ENCODE results near the gene LRRC38.

LRRC38 gene

DNA sequence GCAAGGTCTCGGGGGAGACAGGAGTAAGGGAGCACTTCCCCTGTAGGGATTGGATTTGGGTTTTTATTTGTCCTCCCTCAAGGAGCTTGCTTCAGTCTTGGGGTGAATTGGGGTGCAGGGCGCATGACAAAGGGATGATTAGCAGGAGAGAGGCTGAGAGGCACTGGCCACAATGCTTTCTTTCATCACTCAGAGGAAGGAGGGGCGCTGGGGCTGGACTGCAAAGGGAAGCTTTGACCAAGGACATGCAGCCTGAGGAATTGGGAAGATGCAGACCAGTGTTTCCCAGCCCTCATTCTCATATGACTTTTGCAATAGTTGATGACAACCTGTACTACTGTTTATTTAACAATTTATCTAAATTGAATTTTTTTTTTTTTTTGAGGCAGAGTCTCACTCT is 35.7 kb upstream of the LRRC38 start:
- TF ChIP-seq, protein P1, sequence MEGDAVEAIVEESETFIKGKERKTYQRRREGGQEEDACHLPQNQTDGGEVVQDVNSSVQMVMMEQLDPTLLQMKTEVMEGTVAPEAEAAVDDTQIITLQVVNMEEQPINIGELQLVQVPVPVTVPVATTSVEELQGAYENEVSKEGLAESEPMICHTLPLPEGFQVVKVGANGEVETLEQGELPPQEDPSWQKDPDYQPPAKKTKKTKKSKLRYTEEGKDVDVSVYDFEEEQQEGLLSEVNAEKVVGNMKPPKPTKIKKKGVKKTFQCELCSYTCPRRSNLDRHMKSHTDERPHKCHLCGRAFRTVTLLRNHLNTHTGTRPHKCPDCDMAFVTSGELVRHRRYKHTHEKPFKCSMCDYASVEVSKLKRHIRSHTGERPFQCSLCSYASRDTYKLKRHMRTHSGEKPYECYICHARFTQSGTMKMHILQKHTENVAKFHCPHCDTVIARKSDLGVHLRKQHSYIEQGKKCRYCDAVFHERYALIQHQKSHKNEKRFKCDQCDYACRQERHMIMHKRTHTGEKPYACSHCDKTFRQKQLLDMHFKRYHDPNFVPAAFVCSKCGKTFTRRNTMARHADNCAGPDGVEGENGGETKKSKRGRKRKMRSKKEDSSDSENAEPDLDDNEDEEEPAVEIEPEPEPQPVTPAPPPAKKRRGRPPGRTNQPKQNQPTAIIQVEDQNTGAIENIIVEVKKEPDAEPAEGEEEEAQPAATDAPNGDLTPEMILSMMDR (IDR thresholded peaks at IDR 0.05; ENCODE audit: insufficient read depth, low read length, poor library complexity, severe bottlenecking) = no peak
- no peak overlapping the region for H3K4me3 ChIP-seq (replicated peaks; ENCODE audit: low read depth, low read length)
- DNase-seq (ENCODE audit: extremely low read depth, insufficient read length) = no peak
- H3K27me3 ChIP-seq (replicated peaks; ENCODE audit: control insufficient read depth, insufficient read depth, low read length) = no peaks in the 10 kb centered on the region; the same call in 1 of the 2 replicates
- H3K36me3 ChIP-seq (ENCODE audit: control insufficient read depth, insufficient read depth, low read length) = no peaks in the 10 kb centered on the region

DNA sequence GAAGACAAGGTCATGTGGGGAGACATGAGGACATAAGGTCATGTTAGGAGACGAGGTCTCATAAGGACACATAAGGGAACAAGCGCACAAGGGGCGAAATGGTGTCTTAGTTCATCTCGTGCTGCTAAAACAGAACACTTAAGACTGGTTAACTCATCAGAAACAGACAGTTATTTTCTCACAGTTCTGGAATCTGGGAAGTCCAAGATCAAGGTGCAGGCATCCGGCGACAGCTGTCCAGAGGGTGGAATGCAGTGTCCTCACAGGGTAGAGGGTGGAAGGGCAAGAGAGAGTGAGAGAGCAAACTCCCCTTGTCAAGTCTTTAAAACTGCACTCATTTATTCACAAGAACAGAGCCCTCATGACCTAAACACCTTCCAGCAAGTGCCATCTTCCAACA is 35.2 kb upstream of the LRRC38 start:
- no peak for DNase-seq (ENCODE audit: extremely low read depth, insufficient read length)

DNA sequence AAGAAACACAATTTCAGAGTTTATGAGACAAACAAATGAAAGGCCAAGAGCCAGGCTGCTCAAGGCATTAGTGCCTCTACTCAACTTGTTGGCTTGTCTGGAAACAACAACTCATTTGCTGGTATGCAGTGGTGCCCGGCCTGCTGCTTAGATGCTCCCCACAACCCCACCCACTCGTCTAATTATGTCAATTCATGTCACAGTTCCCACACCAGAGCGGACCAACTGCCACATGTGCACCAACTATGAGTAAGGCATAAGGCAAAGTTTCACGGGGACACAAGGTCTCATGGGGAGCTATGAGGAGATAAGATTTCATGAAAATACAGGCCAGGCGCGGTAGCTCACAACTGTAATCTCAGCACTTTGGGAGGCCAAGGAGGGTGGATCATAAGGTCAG is 34.5 kb upstream of the LRRC38 start:
- TF ChIP-seq, protein P1 (IDR thresholded peaks at IDR 0.05; ENCODE audit: insufficient read depth, low read length, poor library complexity, severe bottlenecking) = no peak
- no peak for DNase-seq (ENCODE audit: extremely low read depth, insufficient read length)

More for the DNA sequence above, 35.2 kb upstream of the LRRC38 start:
- H3K36me3 ChIP-seq (ENCODE audit: control insufficient read depth, insufficient read depth, low read length) = no peaks in the 10 kb centered on the region
- no peaks in the 10 kb centered on the region; the same call in 1 of the 2 replicates for H3K27me3 ChIP-seq (replicated peaks; ENCODE audit: control insufficient read depth, insufficient read depth, low read length)
- TF ChIP-seq, protein P1 (IDR thresholded peaks at IDR 0.05; ENCODE audit: insufficient read depth, low read length, poor library complexity, severe bottlenecking) = no peak
- no peak overlapping the region for H3K4me3 ChIP-seq (replicated peaks; ENCODE audit: low read depth, low read length)

DNA sequence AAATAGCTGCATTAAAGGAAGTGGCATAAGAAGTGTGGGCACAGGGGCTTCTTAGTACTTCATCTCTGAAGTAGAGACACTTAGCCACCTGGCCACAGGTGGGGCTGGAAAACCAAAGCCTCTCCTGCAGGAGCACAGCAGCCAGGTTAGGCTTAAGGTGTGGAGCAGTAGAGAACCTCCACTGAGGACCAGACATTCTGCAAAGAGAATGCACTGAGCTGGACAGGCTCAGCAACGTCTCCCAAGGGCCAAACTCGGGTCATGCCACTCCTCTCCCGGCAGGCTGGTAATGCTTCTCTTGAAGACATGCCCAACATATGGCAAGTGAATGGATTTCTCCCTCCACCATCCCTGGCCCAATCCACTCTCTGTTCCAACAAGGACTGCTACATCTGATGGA is 33.0 kb upstream of the LRRC38 start:
- DNase-seq (ENCODE audit: extremely low read depth, insufficient read length) = no peak
- TF ChIP-seq, protein P1 (IDR thresholded peaks at IDR 0.05; ENCODE audit: insufficient read depth, low read length, poor library complexity, severe bottlenecking) = no peak
- H3K4me3 ChIP-seq (replicated peaks; ENCODE audit: low read depth, low read length) = no peak overlapping the region

More for the DNA sequence above, 34.5 kb upstream of the LRRC38 start:
- H3K27me3 ChIP-seq (replicated peaks; ENCODE audit: control insufficient read depth, insufficient read depth, low read length) = no peaks in the 10 kb centered on the region; the same call in 1 of the 2 replicates
- no peak overlapping the region for H3K4me3 ChIP-seq (replicated peaks; ENCODE audit: low read depth, low read length)
- no peaks in the 10 kb centered on the region for H3K36me3 ChIP-seq (ENCODE audit: control insufficient read depth, insufficient read depth, low read length)

DNA sequence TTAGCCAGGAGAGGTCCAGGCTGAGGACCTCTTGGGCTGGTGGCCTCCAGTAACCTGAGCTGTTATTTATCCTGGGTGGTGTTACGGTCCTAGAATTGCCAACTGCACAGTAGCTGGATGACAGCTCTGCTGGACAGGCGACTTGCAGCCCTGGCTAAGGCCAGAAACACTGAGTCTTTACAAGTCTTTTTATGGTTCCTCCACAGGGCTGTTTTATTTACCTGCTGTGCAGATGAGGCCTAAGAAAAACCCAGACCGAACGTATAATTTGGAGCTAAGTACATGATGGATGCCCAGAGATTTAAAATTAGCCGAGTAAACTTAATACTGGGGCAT is 30.4 kb upstream of the LRRC38 start:
- Histone ChIP-seq H3K27me3 (replicated peaks; ENCODE audit: control insufficient read depth, insufficient read depth, low read length) (no peaks in the 10 kb centered on the region; the same call in 1 of the 2 replicates), H3K36me3 (ENCODE audit: control insufficient read depth, insufficient read depth, low read length) (no peaks in the 10 kb centered on the region), H3K4me3 (replicated peaks; ENCODE audit: low read depth, low read length) (no peak overlapping the region)
- DNase-seq (ENCODE audit: extremely low read depth, insufficient read length) = no peak
- TF ChIP-seq, protein P1 (IDR thresholded peaks at IDR 0.05; ENCODE audit: insufficient read depth, low read length, poor library complexity, severe bottlenecking) = no peak

More for the DNA sequence above, 33.0 kb upstream of the LRRC38 start:
- H3K36me3 ChIP-seq (ENCODE audit: control insufficient read depth, insufficient read depth, low read length) = no peaks in the 10 kb centered on the region
- no peaks in the 10 kb centered on the region; the same call in 1 of the 2 replicates for H3K27me3 ChIP-seq (replicated peaks; ENCODE audit: control insufficient read depth, insufficient read depth, low read length)

Measured in GM06990 (cell line).